Measurements from ENCODE around the gene PLXNA4.

Gene PLXNA4

GRCh38 chr7:132108563-132108962 is 467.7 kb downstream of the PLXNA4 start:
- no peak for DNase-seq (ENCODE audit: low read depth in 2 of 2, low spot score in 1 of 2)

GRCh38 chr7:132106491-132106890 is 469.8 kb downstream of the PLXNA4 start:
- DNase-seq (ENCODE audit: low read depth in 2 of 2, low spot score in 1 of 2), result no peak

GRCh38 chr7:132105096-132105495 is 471.2 kb downstream of the PLXNA4 start:
- no peak for DNase-seq (ENCODE audit: low read depth in 2 of 2, low spot score in 1 of 2)

- DNase-seq (ENCODE audit: low read depth in 2 of 2, low spot score in 1 of 2), result no peak
Observed at GRCh38 chr7:132103718-132104117, 472.6 kb downstream of the PLXNA4 start.

DNA sequence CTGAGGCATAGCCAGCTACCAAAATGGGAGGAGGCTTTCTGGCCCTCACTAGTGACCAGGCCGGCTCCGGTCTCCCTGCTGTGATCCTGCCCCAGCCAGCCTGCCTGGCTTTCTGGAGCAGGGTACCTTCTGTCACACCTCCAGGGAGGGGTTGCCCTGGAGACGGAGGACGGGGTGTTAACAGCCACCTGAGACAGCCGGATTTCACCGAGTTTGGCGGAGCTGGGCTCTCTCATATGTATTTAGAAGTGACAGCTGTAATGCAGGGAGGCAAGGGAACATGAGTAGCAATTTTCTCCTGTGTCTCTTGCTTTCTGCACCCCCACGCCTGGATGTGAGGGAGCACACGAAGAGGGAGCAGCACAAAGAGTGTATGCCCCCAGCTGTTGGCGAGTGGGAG is 473.3 kb downstream of the PLXNA4 start:
- DNase-seq (ENCODE audit: low read depth in 2 of 2, low spot score in 1 of 2), result no peak

- DNase-seq (ENCODE audit: low read depth in 2 of 2, low spot score in 1 of 2), result no peak
Observed at GRCh38 chr7:132102391-132102790, 473.9 kb downstream of the PLXNA4 start.

- no peak for DNase-seq (ENCODE audit: low read depth in 2 of 2, low spot score in 1 of 2)
Observed at GRCh38 chr7:132100981-132101380, 475.3 kb downstream of the PLXNA4 start.

DNA sequence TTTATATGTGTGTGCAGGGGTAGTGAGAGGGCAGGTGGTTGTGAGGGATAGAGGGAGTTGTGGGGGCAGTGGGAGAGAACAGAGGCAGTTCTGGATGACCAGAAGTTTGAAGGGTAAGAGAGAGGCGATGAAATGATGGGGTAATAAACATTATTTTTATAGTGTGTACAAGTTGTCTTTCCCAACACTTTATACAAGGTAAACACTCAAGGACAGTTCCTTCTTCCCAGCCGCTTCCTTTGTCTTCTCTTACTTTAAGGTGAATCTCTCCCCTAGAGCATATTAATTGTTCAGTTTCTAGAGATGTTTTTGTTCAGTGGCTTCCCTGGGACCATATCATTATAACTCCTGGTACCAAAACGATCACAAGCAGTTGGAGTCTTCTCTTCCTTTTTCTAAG is 475.8 kb downstream of the PLXNA4 start:
- no peak for DNase-seq (ENCODE audit: low read depth in 2 of 2, low spot score in 1 of 2)

DNA sequence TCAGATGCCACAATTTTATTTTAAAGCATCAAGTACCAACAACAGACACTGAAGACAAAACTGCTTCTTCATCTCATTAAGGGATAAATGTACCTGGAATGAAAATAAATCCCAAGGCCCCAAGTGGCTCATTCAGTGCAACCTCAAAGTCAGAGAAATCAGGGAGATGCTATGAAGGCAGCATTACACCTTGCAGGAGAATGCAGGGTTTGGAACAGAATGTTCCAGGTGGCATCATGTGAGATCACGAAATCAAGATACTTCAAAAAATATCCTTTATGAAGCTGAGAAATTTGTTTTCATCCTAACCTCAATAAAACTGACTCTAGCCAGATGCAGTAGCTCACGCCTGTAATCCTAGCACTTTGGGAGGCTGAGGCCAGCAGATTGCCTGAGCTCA is 477.1 kb downstream of the PLXNA4 start:
- DNase-seq (ENCODE audit: low read depth in 2 of 2, low spot score in 1 of 2), result no peak

GRCh38 chr7:132098327-132098726 is 477.9 kb downstream of the PLXNA4 start:
- DNase-seq (ENCODE audit: low read depth in 2 of 2, low spot score in 1 of 2), result no peak

DNA sequence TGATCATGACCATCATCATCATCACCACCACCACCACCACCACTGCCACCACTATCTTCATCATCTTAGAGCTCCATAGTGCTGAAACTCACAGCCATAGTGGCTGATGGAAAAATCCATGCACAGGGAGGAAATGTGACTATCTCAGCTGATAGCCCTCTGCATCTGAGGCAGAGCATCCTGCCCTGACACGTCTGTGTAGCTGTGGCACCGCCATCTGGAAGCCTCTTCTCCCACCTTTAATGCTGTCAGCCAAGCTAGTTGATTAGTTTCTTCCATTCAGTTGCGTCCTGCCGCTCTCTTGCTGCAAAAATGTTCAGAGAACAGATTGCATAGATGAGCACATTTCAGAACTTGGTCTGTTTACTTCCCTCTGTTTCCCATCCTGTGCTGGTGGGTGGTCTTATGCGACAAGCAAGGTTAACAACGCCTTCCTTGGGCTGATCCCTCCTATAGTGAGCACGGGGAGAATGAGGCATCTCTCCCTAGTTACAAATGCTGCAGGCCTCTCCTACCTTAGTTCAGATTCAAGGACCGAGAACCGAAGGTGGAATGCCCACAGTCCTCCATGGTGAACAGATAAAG is 478.6 kb downstream of the PLXNA4 start:
- no peak for DNase-seq (ENCODE audit: low read depth in 2 of 2, low spot score in 1 of 2)

GRCh38 chr7:132095111-132095765 is 481.0 kb downstream of the PLXNA4 start:
- no peak for DNase-seq (ENCODE audit: low read depth in 2 of 2, low spot score in 1 of 2)

DNA sequence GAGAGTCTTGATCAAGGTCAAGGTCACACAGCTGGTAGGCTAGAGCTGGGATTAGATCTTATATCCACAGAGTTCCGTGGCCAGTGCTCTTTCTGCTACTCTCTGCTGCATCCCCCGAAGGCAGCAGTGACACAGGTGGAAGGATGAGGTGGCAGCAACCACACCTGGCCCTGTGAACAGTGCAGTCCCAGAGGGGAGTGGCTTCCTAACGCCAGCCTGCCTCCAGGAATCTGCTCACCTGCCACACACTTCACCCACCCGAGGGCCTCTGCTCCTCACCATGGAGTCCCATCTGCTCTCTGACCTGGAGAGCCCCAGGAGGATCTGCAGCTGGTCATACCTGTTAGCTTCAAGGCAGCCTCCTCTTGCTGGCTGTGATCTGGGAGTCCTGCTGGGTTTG is 484.2 kb downstream of the PLXNA4 start:
- DNase-seq (ENCODE audit: low read depth in 2 of 2, low spot score in 1 of 2), result no peak

- no peak for DNase-seq (ENCODE audit: low read depth in 2 of 2, low spot score in 1 of 2)
Observed at GRCh38 chr7:132091706-132092105, 484.6 kb downstream of the PLXNA4 start.

GRCh38 chr7:132090444-132090843 is 485.8 kb downstream of the PLXNA4 start:
- DNase-seq (ENCODE audit: low read depth in 2 of 2, low spot score in 1 of 2), result no peak

DNA sequence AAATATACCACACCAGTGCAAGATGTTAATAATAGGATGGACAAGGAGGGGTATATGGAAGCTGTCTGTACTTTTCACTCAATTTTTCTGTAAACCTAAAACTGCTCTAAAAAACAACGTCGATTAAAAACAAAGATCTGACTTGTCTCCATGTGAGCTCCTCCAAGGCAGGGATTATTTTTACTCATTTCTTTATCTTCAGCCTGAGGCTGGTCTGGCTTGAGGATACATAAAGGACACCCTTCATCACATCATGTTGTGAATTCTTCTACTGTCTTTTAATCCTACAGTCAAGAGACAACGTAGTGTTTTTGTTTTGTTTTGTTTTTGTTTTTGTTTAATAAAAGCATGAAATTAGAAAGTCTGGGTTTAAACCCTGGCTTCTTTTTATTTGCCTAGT is 486.9 kb downstream of the PLXNA4 start:
- DNase-seq (ENCODE audit: low read depth in 2 of 2, low spot score in 1 of 2), result no peak

GRCh38 chr7:132087421-132087820 is 488.8 kb downstream of the PLXNA4 start:
- DNase-seq (ENCODE audit: low read depth in 2 of 2, low spot score in 1 of 2), result no peak

- DNase-seq (ENCODE audit: low read depth in 2 of 2, low spot score in 1 of 2), result no peak
Observed at GRCh38 chr7:132084776-132085388, 491.4 kb downstream of the PLXNA4 start.

GRCh38 chr7:132083537-132084123 is 492.6 kb downstream of the PLXNA4 start:
- no peak for DNase-seq (ENCODE audit: low read depth in 2 of 2, low spot score in 1 of 2)

- no peak for DNase-seq (ENCODE audit: low read depth in 2 of 2, low spot score in 1 of 2)
Observed at GRCh38 chr7:132083126-132083525, 493.1 kb downstream of the PLXNA4 start.

GRCh38 chr7:132082394-132082793 is 493.9 kb downstream of the PLXNA4 start:
- no peak for DNase-seq (ENCODE audit: low read depth in 2 of 2, low spot score in 1 of 2)

GRCh38 chr7:132081686-132082085 is 494.6 kb downstream of the PLXNA4 start:
- no peak for DNase-seq (ENCODE audit: low read depth in 2 of 2, low spot score in 1 of 2)
